A673 (cell line): ENCODE results near the gene SULT1A2. TPM values are rescaled to one million over a fixed set of nuclear protein-coding genes. Genes with fewer than 3 reads are reported as not detected.

Experiments
- BruUV-seq: library from RNA; stranded (reverse); fragments of 400-500 nt; replicated peaks from 2 replicates; lab custom pipeline; 2021; lab: Mats Ljungman, UMichigan
- CTCF ChIA-PET: fragments of 300-600 bp; sonication (Branson Sonifier 250); formaldehyde crosslinking; loops from one replicate; lab custom pipeline; 2022; ENCODE audit warnings: antibody characterized with exemption; lab: Charles Lee
- POLR2A ChIA-PET: fragments of 300-600 bp; sonication (Branson Sonifier 250); formaldehyde crosslinking; loops from one replicate; lab custom pipeline; 2022; ENCODE audit warnings: antibody characterized with exemption; ENCODE audit not compliant: low non-redundant PET; lab: Charles Lee
- DNase-seq: peaks from one replicate; pipeline ENCODE4 v3.0.0-alpha.2; 2015; ENCODE audit warnings: low spot score
- H3K27ac ChIP-seq: fragments of 200-600 bp; sonication (generic); 2 replicates; pipeline ENCODE4 v1.5.1; 2016; ENCODE audit warnings: mixed run types, low read depth, mild to moderate bottlenecking, mixed read lengths, antibody characterized with exemption, low read length; ENCODE audit not compliant: poor library complexity, severe bottlenecking
- H3K27me3 ChIP-seq: fragments of 200-600 bp; sonication (generic); replicated peaks from 2 replicates; pipeline ENCODE4 v1.6.1; 2017; ENCODE audit warnings: mixed run types, low read depth, mild to moderate bottlenecking, mixed read lengths, antibody characterized with exemption, low read length; ENCODE audit not compliant: insufficient read depth, poor library complexity
- H3K36me3 ChIP-seq: fragments of 200-600 bp; sonication (generic); 2 replicates; pipeline ENCODE4 v1.6.1; 2016; ENCODE audit warnings: mixed run types, mild to moderate bottlenecking, mixed read lengths, antibody characterized with exemption, low read length; ENCODE audit not compliant: insufficient read depth, poor library complexity, severe bottlenecking
- H3K4me1 ChIP-seq: fragments of 200-600 bp; sonication (generic); 2 replicates; pipeline ENCODE4 v1.6.1; 2017; ENCODE audit warnings: mixed run types, mild to moderate bottlenecking, mixed read lengths, antibody characterized with exemption, low read length; ENCODE audit not compliant: insufficient read depth, poor library complexity, severe bottlenecking
- H3K4me3 ChIP-seq: fragments of 200-600 bp; sonication (generic); 2 replicates; pipeline ENCODE4 v1.5.1; 2016; ENCODE audit warnings: low read depth, mixed run types, mild to moderate bottlenecking, mixed read lengths, low read length; ENCODE audit not compliant: poor library complexity, severe bottlenecking
- H3K9me3 ChIP-seq: fragments of 200-600 bp; sonication (generic); 2 replicates; pipeline ENCODE4 v1.6.1; 2016; ENCODE audit warnings: mixed run types, low read depth, mild to moderate bottlenecking, mixed read lengths, antibody characterized with exemption, low read length; ENCODE audit not compliant: poor library complexity, severe bottlenecking
- EZH2 ChIP-seq: fragments of 200-600 bp; sonication (generic); IDR thresholded peaks from 2 replicates; pipeline ENCODE4 v1.6.1; 2017; ENCODE audit warnings: borderline replicate concordance, low read depth, mild to moderate bottlenecking, mixed read lengths, antibody characterized with exemption, low read length; ENCODE audit not compliant: poor library complexity, severe bottlenecking
- intact Hi-C: fragments of 100-400 bp; cut with micrococcal nuclease; formaldehyde crosslinking; loops from one replicate; pipeline ENCODE4 v1.10.0; 2022; ENCODE audit not compliant: unreplicated experiment
- total RNA-seq: library from RNA; stranded (reverse); gene quantifications from 2 replicates; pipeline ENCODE4 v1.2.3, GENCODE V29; 2021
- TF ChIP-seq, protein P1 (sequence below): fragments of 300-800, 200-600 bp; sonication (generic); conservative IDR thresholded peaks from 2 replicates; pipeline ENCODE4 v1.5.1; 2017; ENCODE audit warnings: low read depth, mild to moderate bottlenecking, antibody characterized with exemption, low read length, moderate library complexity, mixed read lengths

The SULT1A2 gene
- total RNA-seq, 1 experiment from 2014 or later: 1.6 TPM

DNA sequence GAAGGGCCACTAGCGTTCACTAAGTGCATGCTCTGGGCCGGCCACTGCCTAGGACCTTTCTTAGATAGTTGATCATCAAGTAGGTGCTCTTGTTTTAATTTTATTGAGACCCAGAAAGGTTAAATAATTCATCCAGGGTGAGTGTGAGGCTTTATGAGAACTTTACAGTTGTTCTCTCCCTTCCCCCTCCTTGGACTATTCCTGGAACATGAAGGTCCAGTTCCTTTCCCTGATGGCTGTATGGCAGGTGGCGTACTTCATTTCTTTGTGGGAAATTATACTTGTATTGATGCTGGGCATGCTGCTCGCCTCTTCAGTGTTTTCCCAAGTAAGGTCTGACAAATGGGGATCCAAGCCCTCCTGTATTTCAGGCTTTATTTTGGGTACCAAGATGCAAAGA lies 34.7 kb downstream of the SULT1A2 start:
- peaks cover 5% of the 10 kb centered on the region for H3K36me3 ChIP-seq
- no peak for DNase-seq
- H3K27ac ChIP-seq: no peak overlapping the region
- POLR2A ChIA-PET: no interaction called here
- no peaks in the 10 kb centered on the region for H3K4me1 ChIP-seq
- H3K27me3 ChIP-seq: no peaks in the 10 kb centered on the region
- H3K4me3 ChIP-seq: no peak overlapping the region
- H3K9me3 ChIP-seq: peaks cover 2% of the 10 kb centered on the region
- CTCF ChIA-PET: no interaction called here
- BruUV-seq: no TSS peak
- TF ChIP-seq, protein P1, sequence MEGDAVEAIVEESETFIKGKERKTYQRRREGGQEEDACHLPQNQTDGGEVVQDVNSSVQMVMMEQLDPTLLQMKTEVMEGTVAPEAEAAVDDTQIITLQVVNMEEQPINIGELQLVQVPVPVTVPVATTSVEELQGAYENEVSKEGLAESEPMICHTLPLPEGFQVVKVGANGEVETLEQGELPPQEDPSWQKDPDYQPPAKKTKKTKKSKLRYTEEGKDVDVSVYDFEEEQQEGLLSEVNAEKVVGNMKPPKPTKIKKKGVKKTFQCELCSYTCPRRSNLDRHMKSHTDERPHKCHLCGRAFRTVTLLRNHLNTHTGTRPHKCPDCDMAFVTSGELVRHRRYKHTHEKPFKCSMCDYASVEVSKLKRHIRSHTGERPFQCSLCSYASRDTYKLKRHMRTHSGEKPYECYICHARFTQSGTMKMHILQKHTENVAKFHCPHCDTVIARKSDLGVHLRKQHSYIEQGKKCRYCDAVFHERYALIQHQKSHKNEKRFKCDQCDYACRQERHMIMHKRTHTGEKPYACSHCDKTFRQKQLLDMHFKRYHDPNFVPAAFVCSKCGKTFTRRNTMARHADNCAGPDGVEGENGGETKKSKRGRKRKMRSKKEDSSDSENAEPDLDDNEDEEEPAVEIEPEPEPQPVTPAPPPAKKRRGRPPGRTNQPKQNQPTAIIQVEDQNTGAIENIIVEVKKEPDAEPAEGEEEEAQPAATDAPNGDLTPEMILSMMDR: no peak
- TF ChIP-seq EZH2: no peak
- intact Hi-C loops: no loop called here

DNA sequence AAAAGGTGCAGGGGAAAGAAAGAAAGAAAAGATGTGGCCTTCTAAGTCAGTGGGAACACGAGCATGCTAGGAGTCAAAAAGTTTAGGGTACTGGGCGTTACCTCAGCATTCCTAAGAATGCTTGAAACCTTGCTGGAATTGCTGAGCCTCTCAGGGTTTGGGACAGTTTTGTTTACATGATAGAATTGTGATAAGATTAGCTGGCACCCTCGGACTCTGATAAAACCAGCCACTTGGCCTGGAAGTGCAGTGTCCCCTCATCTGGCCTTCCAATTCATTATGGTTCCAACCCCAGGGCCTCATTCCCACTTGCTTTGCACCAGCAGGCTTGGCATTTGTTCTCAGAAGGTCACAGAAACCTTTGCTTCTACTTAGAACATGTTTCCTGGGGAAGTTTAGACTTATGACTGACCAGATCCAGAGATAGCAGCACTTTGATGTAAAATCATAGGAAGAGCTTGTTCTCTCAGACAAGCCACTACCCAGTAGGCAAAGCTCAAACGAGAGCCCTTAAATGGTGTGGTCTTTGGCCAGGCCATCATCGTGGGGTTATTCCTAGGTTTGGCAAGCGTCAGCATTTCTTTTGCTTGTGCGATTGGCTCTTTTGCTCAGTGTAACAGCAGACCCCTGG lies 35.2 kb downstream of the SULT1A2 start:
- Histone ChIP-seq H3K27ac (no peak overlapping the region), H3K4me3 (no peak overlapping the region), H3K9me3 (no peaks in the 10 kb centered on the region), H3K27me3 (no peaks in the 10 kb centered on the region), H3K4me1 (no peaks in the 10 kb centered on the region), H3K36me3 (peaks cover 3% of the 10 kb centered on the region)
- CTCF ChIA-PET: no interaction called here
- no peak for DNase-seq
- POLR2A ChIA-PET: no interaction called here
- TF ChIP-seq EZH2: no peak
- TF ChIP-seq, protein P1: no peak
- BruUV-seq: no TSS peak
- intact Hi-C loops: no loop called here

DNA sequence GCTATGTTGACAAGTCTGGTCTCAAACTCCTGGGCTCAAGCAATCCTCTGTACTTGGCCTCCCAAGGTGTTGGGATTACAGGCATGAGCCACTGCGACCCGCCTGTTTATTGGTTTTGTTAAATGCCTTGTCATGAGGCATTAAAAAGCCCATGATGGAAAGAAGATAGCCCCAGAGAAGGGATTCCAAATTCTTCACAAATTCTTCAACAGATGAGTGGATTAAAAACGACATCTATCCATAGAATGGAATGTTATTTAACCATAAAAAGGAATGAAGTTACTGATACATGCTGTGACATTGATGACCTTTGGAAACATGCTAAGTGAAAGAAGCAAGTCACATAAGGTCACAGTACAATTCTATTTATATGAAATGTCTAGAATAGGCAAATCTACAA lies 38.4 kb downstream of the SULT1A2 start:
- CTCF ChIA-PET: no interaction called here
- Histone ChIP-seq H3K27me3 (no peaks in the 10 kb centered on the region), H3K9me3 (no peaks in the 10 kb centered on the region), H3K36me3 (peaks cover 3% of the 10 kb centered on the region), H3K4me1 (no peaks in the 10 kb centered on the region), H3K4me3 (no peak overlapping the region), H3K27ac (no peak overlapping the region)
- intact Hi-C loops: no loop called here
- no peak for DNase-seq
- TF ChIP-seq, protein P1: no peak
- POLR2A ChIA-PET: no interaction called here
- no TSS peak for BruUV-seq
